ENCODE measurements around the gene PGC. TPM values are rescaled to one million over a fixed set of nuclear protein-coding genes. Genes with fewer than 3 reads are reported as not detected.

Gene PGC
- total and polyA plus RNA-seq, 2 of the 8 experiments (the other 6 are each of a cell fraction or from before 2014, with no cell fraction given), result 0.09 TPM; not detected in 1

DNA sequence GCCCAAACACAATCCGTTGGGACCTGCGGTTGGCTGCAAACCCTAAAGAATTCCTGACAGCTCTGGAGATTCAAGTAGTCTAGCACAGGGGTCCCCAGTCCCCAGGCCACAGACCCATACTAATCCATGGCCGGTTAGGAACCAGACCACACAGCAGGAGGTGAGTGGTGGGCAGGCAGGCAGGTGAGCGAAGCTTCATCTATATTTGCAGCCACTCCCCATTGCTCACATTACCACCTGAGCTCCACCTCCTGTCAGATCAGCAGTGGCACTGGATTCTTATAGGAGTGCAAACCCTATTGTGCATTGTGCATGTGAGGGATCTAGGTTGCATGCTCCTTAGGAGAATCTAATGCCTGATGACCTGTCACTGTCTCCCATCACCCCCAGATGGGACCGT lies 28.4 kb downstream of the PGC start:
- H3K56ac ChIP-seq (replicated peaks; ENCODE audit: insufficient read length, low read depth, low read length), result no peak overlapping the region
- no peak overlapping the region for H2AK5ac ChIP-seq (ENCODE audit: low read depth, low read length)
- WGBS, 2 experiments (ENCODE audit: extremely low coverage in 1 of 2, insufficient coverage in 1 of 2, insufficient read length in 1 of 2, insufficient replicate concordance in 2 of 2, low coverage in 1 of 2, low lambda C conversion rate in 2 of 2, missing lambda C conversion rate in 1 of 2), result 90% methylated on average over 5 of the region's 5 CpGs; no CpG with 5 or more reads in 1 of the 2 experiments
- no peak overlapping the region for H2BK20ac ChIP-seq (ENCODE audit: low read length)
- ChIA-PET POLR2A (ENCODE audit: partially characterized antibody) (interaction anchor here (1.4 kb wide), 1 partner anchor 9 kb away, joined by 3 read pairs; no protein-coding TSS in a partner anchor), CTCF (ENCODE audit: partially characterized antibody) (interaction anchor here (1.0 to 10.4 kb wide), 4 partner anchors 13 to 348 kb away, joined by 3 to 99 read pairs (median 6); no protein-coding TSS in a partner anchor)
- no peaks in the 10 kb centered on the region for H3K9me3 ChIP-seq (ENCODE audit: insufficient read depth in 2 of 2, low read depth in 1 of 2, low read length in 1 of 2)
- no peak overlapping the region for H3K14ac ChIP-seq (ENCODE audit: insufficient read length)
- no peak overlapping the region for H3K9ac ChIP-seq (replicated peaks in 1 of 4; ENCODE audit: extremely low read depth in 1 of 4, low read depth in 3 of 4, low read length in 3 of 4)
- no peaks in the 10 kb centered on the region for H3K79me2 ChIP-seq (ENCODE audit: control insufficient read depth in 1 of 2, insufficient read depth in 2 of 2, low read length in 2 of 2)
- FAIRE-seq (no peak), DNase-seq (ENCODE audit: low read depth in 1 of 2, low spot score in 2 of 2) (no peak)
- H4K8ac ChIP-seq (ENCODE audit: extremely low read depth, insufficient read depth, low read length), result no peak overlapping the region
- H4K5ac ChIP-seq (ENCODE audit: insufficient read length, low read depth, low read length), result no peak overlapping the region
- no peak overlapping the region for H3K4me2 ChIP-seq (ENCODE audit: insufficient read depth in 1 of 2, low read depth in 2 of 2, low read length in 2 of 2)
- H2AFZ ChIP-seq (ENCODE audit: low read length), result no peak overlapping the region
- H3K4ac ChIP-seq (replicated peaks; ENCODE audit: insufficient read length, low read depth, low read length), result no peak overlapping the region
- H2BK12ac ChIP-seq (ENCODE audit: low read depth, low read length), result no peak overlapping the region
- no peak overlapping the region for H3K23ac ChIP-seq (ENCODE audit: insufficient read length)
- no peak overlapping the region for H3K4me3 ChIP-seq (ENCODE audit: extremely low read depth in 1 of 4, insufficient read depth in 2 of 4, low read depth in 3 of 4, low read length in 4 of 4)
- no peaks in the 10 kb centered on the region for H3K36me3 ChIP-seq (ENCODE audit: control insufficient read depth in 2 of 4, insufficient read depth in 4 of 4, low read length in 3 of 4)
- H3K23me2 ChIP-seq (ENCODE audit: low read depth, low read length), result peaks cover 2% of the 10 kb centered on the region; the same call in 1 of the 2 replicates
- H3K18ac ChIP-seq (ENCODE audit: extremely low read depth, low read length), result no peak overlapping the region
- H4K91ac ChIP-seq (replicated peaks; ENCODE audit: insufficient read length, low read length), result no peak overlapping the region
- H3K79me1 ChIP-seq (ENCODE audit: low read depth, low read length), result no peaks in the 10 kb centered on the region
- no peaks in the 10 kb centered on the region; a peak in 1 of 7 replicates for H3K27me3 ChIP-seq (replicated peaks in 1 of 4; ENCODE audit: control insufficient read depth in 3 of 4, extremely low read depth in 1 of 4, insufficient read depth in 3 of 4, low read length in 3 of 4)
- H2BK15ac ChIP-seq (ENCODE audit: low read length), result no peak overlapping the region
- H4K20me1 ChIP-seq (replicated peaks in 1 of 2; ENCODE audit: control insufficient read depth in 1 of 2, insufficient read depth in 2 of 2, low read length in 2 of 2), result peaks cover 0 to 3% of the 10 kb centered on the region in 2 experiments
- H3K27ac ChIP-seq (ENCODE audit: low read depth, low read length), result no peak overlapping the region
- H2BK120ac ChIP-seq (replicated peaks; ENCODE audit: low read depth, low read length), result no peak overlapping the region
- peaks cover 0 to 7% (median 5%) of the 10 kb centered on the region in 4 experiments; a peak in 4 of 7 replicates for H3K4me1 ChIP-seq (replicated peaks in 1 of 4; ENCODE audit: control insufficient read depth in 3 of 4, insufficient read depth in 4 of 4, low read length in 3 of 4)
- no peak overlapping the region for H2BK5ac ChIP-seq (ENCODE audit: low read depth, low read length)
- TF ChIP-seq SP1 (IDR thresholded peaks at IDR 0.05; ENCODE audit: low read depth, low read length) (no peak), SUZ12 (IDR thresholded peaks at IDR 0.05; ENCODE audit: low read length) (no peak), RNF2 (IDR thresholded peaks at IDR 0.05; ENCODE audit: borderline replicate concordance, low read depth, low read length, missing control alignments, poor library complexity, severe bottlenecking) (no peak), EP300 (IDR thresholded peaks at IDR 0.05; ENCODE audit: borderline replicate concordance in 1 of 2, low read depth in 2 of 2, low read length in 2 of 2) (no peak), GABPA (IDR thresholded peaks at IDR 0.05; ENCODE audit: borderline replicate concordance, insufficient read depth, low read length) (no peak), KDM5A (IDR thresholded peaks at IDR 0.05; ENCODE audit: low read length) (no peak)
- TF ChIP-seq, protein P1, sequence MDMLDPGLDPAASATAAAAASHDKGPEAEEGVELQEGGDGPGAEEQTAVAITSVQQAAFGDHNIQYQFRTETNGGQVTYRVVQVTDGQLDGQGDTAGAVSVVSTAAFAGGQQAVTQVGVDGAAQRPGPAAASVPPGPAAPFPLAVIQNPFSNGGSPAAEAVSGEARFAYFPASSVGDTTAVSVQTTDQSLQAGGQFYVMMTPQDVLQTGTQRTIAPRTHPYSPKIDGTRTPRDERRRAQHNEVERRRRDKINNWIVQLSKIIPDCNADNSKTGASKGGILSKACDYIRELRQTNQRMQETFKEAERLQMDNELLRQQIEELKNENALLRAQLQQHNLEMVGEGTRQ (IDR thresholded peaks at IDR 0.05; ENCODE audit: low read length), result no peak
- TF ChIP-seq, protein P2, sequence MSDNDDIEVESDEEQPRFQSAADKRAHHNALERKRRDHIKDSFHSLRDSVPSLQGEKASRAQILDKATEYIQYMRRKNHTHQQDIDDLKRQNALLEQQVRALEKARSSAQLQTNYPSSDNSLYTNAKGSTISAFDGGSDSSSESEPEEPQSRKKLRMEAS (IDR thresholded peaks at IDR 0.05), result no peak
- TF ChIP-seq, protein P3, sequence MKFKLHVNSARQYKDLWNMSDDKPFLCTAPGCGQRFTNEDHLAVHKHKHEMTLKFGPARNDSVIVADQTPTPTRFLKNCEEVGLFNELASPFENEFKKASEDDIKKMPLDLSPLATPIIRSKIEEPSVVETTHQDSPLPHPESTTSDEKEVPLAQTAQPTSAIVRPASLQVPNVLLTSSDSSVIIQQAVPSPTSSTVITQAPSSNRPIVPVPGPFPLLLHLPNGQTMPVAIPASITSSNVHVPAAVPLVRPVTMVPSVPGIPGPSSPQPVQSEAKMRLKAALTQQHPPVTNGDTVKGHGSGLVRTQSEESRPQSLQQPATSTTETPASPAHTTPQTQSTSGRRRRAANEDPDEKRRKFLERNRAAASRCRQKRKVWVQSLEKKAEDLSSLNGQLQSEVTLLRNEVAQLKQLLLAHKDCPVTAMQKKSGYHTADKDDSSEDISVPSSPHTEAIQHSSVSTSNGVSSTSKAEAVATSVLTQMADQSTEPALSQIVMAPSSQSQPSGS (IDR thresholded peaks at IDR 0.05; ENCODE audit: low read length), result no peak

Data from H1 (cell line).